Transverse colon (tissue), 4 donors: ENCODE measurements around the gene ZBTB7C. TPM values are rescaled to one million over a fixed set of nuclear protein-coding genes. Genes with fewer than 3 reads are reported as not detected.
A peak's percentile ranks its signal among the peaks of the same experiment; 100 is the strongest.

Experiments used
- DNase-seq: peaks from one replicate; pipeline ENCODE4 v3.0.0-alpha.2; 2019
- H3K27ac ChIP-seq, 4 donors: fragments of 200-600 bp; sonication (generic); 2 replicates each; pipeline ENCODE4 v1.5.1; 2016 to 2018; ENCODE audit warnings: inconsistent platforms in 4 of 4
- H3K27me3 ChIP-seq: fragments of 200-600 bp; sonication (generic); 2 replicates; pipeline ENCODE4 v1.5.1; 2017; ENCODE audit warnings: inconsistent platforms
- H3K36me3 ChIP-seq, 4 donors: fragments of 200-600 bp; sonication (generic); 2 replicates each; pipeline ENCODE4 v1.5.1; 2017 to 2019; ENCODE audit warnings: inconsistent platforms in 4 of 4
- H3K4me1 ChIP-seq, 4 donors: fragments of 200-600 bp; sonication (generic); 2 replicates each; pipeline ENCODE4 v1.5.1; 2017 to 2020; ENCODE audit warnings: inconsistent platforms in 4 of 4
- H3K4me3 ChIP-seq, 4 donors: fragments of 200-600 bp; sonication (generic); 1 replicate in 1 of 4; 2 replicates in 3 of 4; pipeline versions ENCODE4 v1.5.1 to v1.6.1; 2017 to 2019; ENCODE audit warnings: inconsistent platforms in 4 of 4
- H3K9me3 ChIP-seq, 2 donors: fragments of 200-600 bp; sonication (generic); 2 replicates each; pipeline ENCODE4 v1.5.1; 2017 to 2019; ENCODE audit warnings: inconsistent platforms in 2 of 2
- CTCF ChIP-seq, 5 experiments: fragments of 200-600 bp in 3 of 5; fragments of 450-650 bp in 2 of 5; sonication (generic) in 3 of 5; IDR thresholded peaks; 1 replicate in 2 of 5; 2 replicates in 3 of 5; pipeline ENCODE4 v1.5.1; 2016 to 2017; ENCODE audit warnings: antibody characterized with exemption in 5 of 5, inconsistent platforms in 3 of 5, mild to moderate bottlenecking in 2 of 5, moderate library complexity in 1 of 5
- EP300 ChIP-seq: sonication (generic); formaldehyde crosslinking; IDR thresholded peaks from one replicate; pipeline ENCODE4 v1.6.1; 2017; ENCODE audit warnings: antibody characterized with exemption, low read depth
- POLR2A ChIP-seq: fragments of 450-650 bp; IDR thresholded peaks from one replicate; pipeline ENCODE4 v1.6.1; 2016; ENCODE audit warnings: antibody characterized with exemption, mild to moderate bottlenecking, moderate library complexity
- POLR2AphosphoS5 ChIP-seq, 3 donors: sonication (generic); formaldehyde crosslinking; IDR thresholded peaks; one replicate each; pipeline ENCODE4 v1.6.1; 2016; ENCODE audit warnings: antibody characterized with exemption in 3 of 3
- WGBS, 2 donors: methylation state at CpG; one replicate each; pipeline ENCODE4 v1.1.5; 2018; ENCODE audit warnings: low coverage in 1 of 2; 5-methylcytosine and 5-hydroxymethylcytosine counted together
- in situ Hi-C, 4 donors: fragments of 200-750 bp; cut with MboI; loops; one replicate each; pipeline versions ENCODE4 v1.15.0 to v1.15.1; 2017; ENCODE audit warnings: low sequenced_read_pairs in 3 of 4, low pct_ligation_motif_present in 1 of 4, low pct_unique_long_range_greater_than_20kb in 1 of 4
- intact Hi-C: fragments of 100-400 bp; cut with DNase I; formaldehyde crosslinking; loops from one replicate; pipeline ENCODE4 v1.15.1; 2023; ENCODE audit warnings: low total_unique reads
- total RNA-seq, 4 donors: library from RNA; depleted of rRNA; stranded (reverse); fragments of >200 nt; gene quantifications; one replicate each; pipeline ENCODE4 v1.1.0, GENCODE V29; 2016

ZBTB7C gene
- total RNA-seq, 4 donors from 2014 or later = 38.4 to 81.2 (median 47.5) TPM

- intact Hi-C loops (no loop called here), in situ Hi-C loops (no loop called here)
- Histone ChIP-seq H3K27me3 (no peaks in the 10 kb centered on the region), H3K4me1 (peaks cover 0 to 13% (median 0%) of the 10 kb centered on the region in 4 donors), H3K27ac (no peak overlapping the region), H3K4me3 (no peak overlapping the region), H3K36me3 (no peaks in the 10 kb centered on the region), H3K9me3 (no peaks in the 10 kb centered on the region)
- 60 to 76% methylated on average over 3 to 4 of the region's 4 CpGs for WGBS, 2 donors
- DNase-seq = no peak
- TF ChIP-seq EP300 = no peak
- no peak for TF ChIP-seq CTCF (IDR thresholded peaks at IDR 0.05)
- no peak for TF ChIP-seq POLR2AphosphoS5 (IDR thresholded peaks at IDR 0.05)
- no peak for TF ChIP-seq POLR2A
Observed at GRCh38 chr18:48066225-48066652, 342.9 kb downstream of the ZBTB7C start.

- WGBS, 2 donors = 72% methylated on average over 3 of the region's 3 CpGs; no CpG with 5 or more reads in 1 of the 2 donors
- peaks cover 0 to 13% (median 0%) of the 10 kb centered on the region in 4 donors for H3K4me1 ChIP-seq
- H3K27me3 ChIP-seq = no peaks in the 10 kb centered on the region
- no peak for TF ChIP-seq POLR2AphosphoS5 (IDR thresholded peaks at IDR 0.05)
- TF ChIP-seq CTCF (IDR thresholded peaks at IDR 0.05) = no peak
- TF ChIP-seq EP300 = no peak
- no peak for TF ChIP-seq POLR2A
- DNase-seq = no peak
- intact Hi-C loops = no loop called here
- no peak overlapping the region for H3K4me3 ChIP-seq
- H3K9me3 ChIP-seq = no peaks in the 10 kb centered on the region
- no peaks in the 10 kb centered on the region for H3K36me3 ChIP-seq
- in situ Hi-C loops = no loop called here
- H3K27ac ChIP-seq = no peak overlapping the region
Observed at GRCh38 chr18:48065601-48065995, 343.6 kb downstream of the ZBTB7C start.

- Histone ChIP-seq H3K9me3 (no peaks in the 10 kb centered on the region), H3K36me3 (no peaks in the 10 kb centered on the region), H3K27me3 (no peaks in the 10 kb centered on the region), H3K4me3 (no peak overlapping the region), H3K27ac (no peak overlapping the region), H3K4me1 (peaks cover 0 to 13% (median 0%) of the 10 kb centered on the region in 4 donors)
- in situ Hi-C loops (no loop called here), intact Hi-C loops (no loop called here)
- no peak for TF ChIP-seq POLR2AphosphoS5 (IDR thresholded peaks at IDR 0.05)
- no peak for TF ChIP-seq POLR2A
- TF ChIP-seq EP300 = no peak
- no peak for TF ChIP-seq CTCF (IDR thresholded peaks at IDR 0.05)
- 83 to 84% methylated on average over 2 to 10 of the region's 10 CpGs for WGBS, 2 donors
- no peak for DNase-seq
Observed at GRCh38 chr18:48064978-48065600, 344.1 kb downstream of the ZBTB7C start.

- H3K4me3 ChIP-seq = no peak overlapping the region
- H3K27me3 ChIP-seq = no peaks in the 10 kb centered on the region
- 77 to 80% methylated on average over 2 to 7 of the region's 7 CpGs for WGBS, 2 donors
- H3K36me3 ChIP-seq = no peaks in the 10 kb centered on the region
- no peaks in the 10 kb centered on the region for H3K9me3 ChIP-seq
- in situ Hi-C loops = no loop called here
- H3K27ac ChIP-seq = peak overlapping the region in 3 of 4 donors; percentile 24 to 61 (median 42)
- intact Hi-C loops = no loop called here
- TF ChIP-seq EP300 (no peak), POLR2AphosphoS5 (IDR thresholded peaks at IDR 0.05) (peak in 2 of 3 donors; percentile 13 to 50)
- no peak for DNase-seq
- peaks cover 0 to 13% (median 0%) of the 10 kb centered on the region in 4 donors for H3K4me1 ChIP-seq
Observed at GRCh38 chr18:48061781-48062570, 347.2 kb downstream of the ZBTB7C start.
